ENCODE measurements around the gene THOC1. TPM values are rescaled to one million over a fixed set of nuclear protein-coding genes. Genes with fewer than 3 reads are reported as not detected.

Gene THOC1
- total and polyA plus RNA-seq, 10 donors: 32.7 to 91.9 (median 52.4) TPM

DNA sequence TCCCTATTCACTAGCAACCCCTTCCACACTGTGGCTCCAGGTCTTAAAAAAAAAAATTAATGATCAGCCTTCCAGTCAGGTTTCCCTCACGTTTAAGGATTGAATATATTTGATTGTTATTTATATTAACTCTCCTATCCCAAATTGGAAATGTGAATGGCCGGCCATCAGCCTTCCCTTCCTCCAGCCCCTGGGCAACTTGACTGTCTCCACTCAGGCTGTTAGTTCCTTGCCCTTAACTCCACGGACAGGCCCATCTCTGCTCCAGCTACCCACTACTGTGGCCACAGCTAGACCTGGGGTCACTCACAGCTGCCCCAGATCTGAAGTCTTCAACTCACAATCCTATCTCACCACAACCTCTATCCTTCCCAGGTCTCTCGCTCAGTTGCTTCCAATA is 39.9 kb downstream of the THOC1 start:
- H3K36me3 ChIP-seq: peaks cover 0 to 74% (median 28%) of the 10 kb centered on the region in 6 donors
- DNase-seq: no peak
- no peak overlapping the region for H3K4me3 ChIP-seq
- no peaks in the 10 kb centered on the region for H3K27me3 ChIP-seq (replicated peaks in 1 of 7)
- intact Hi-C loops (cut with DNase I; ENCODE audit: low total_unique reads): no loop called here
- H3K4me1 ChIP-seq: no peaks in the 10 kb centered on the region
- no peak overlapping the region for H3K27ac ChIP-seq
- 91 to 97% (median 94%) methylated on average over 4 of the region's 4 CpGs for WGBS, 5 donors
- no peaks in the 10 kb centered on the region for H3K9me3 ChIP-seq
- TF ChIP-seq POLR2AphosphoS5 (IDR thresholded peaks at IDR 0.05): no peak
- no peak for TF ChIP-seq POLR2A (IDR thresholded peaks at IDR 0.05)
- TF ChIP-seq, protein P1, sequence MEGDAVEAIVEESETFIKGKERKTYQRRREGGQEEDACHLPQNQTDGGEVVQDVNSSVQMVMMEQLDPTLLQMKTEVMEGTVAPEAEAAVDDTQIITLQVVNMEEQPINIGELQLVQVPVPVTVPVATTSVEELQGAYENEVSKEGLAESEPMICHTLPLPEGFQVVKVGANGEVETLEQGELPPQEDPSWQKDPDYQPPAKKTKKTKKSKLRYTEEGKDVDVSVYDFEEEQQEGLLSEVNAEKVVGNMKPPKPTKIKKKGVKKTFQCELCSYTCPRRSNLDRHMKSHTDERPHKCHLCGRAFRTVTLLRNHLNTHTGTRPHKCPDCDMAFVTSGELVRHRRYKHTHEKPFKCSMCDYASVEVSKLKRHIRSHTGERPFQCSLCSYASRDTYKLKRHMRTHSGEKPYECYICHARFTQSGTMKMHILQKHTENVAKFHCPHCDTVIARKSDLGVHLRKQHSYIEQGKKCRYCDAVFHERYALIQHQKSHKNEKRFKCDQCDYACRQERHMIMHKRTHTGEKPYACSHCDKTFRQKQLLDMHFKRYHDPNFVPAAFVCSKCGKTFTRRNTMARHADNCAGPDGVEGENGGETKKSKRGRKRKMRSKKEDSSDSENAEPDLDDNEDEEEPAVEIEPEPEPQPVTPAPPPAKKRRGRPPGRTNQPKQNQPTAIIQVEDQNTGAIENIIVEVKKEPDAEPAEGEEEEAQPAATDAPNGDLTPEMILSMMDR (IDR thresholded peaks at IDR 0.05 in 8 of 11, conservative IDR thresholded peaks at IDR 0.05 in 3 of 11): no peak

DNA sequence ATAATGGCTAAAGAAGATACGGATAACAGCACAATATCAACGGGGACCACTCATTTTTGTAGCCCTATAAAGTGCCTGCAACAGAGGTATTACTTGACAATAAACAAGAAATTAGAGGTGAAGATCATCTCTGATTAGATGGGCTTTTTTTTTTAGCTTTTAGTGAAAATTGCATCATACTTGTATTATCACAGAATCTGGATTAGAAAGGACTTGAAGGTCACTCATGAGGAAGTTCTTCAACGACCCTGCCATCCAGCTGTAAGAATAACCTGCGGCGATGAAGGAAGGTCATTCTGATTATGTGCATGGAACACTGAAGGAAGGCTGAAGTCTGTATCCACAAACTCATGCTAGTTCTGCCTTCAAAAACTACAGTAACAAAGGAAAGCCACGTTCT is 40.5 kb downstream of the THOC1 start:
- H3K36me3 ChIP-seq: peaks cover 0 to 80% (median 32%) of the 10 kb centered on the region in 6 donors
- H3K9me3 ChIP-seq: no peaks in the 10 kb centered on the region
- no peak for DNase-seq
- no peaks in the 10 kb centered on the region for H3K27me3 ChIP-seq (replicated peaks in 1 of 7)
- no peaks in the 10 kb centered on the region for H3K4me1 ChIP-seq
- H3K4me3 ChIP-seq: no peak overlapping the region
- no peak overlapping the region for H3K27ac ChIP-seq
- 83 to 93% (median 90%) methylated on average over 6 of the region's 6 CpGs for WGBS, 5 donors
- no peak for TF ChIP-seq POLR2A (IDR thresholded peaks at IDR 0.05)
- intact Hi-C loops (cut with DNase I; ENCODE audit: low total_unique reads): no loop called here

DNA sequence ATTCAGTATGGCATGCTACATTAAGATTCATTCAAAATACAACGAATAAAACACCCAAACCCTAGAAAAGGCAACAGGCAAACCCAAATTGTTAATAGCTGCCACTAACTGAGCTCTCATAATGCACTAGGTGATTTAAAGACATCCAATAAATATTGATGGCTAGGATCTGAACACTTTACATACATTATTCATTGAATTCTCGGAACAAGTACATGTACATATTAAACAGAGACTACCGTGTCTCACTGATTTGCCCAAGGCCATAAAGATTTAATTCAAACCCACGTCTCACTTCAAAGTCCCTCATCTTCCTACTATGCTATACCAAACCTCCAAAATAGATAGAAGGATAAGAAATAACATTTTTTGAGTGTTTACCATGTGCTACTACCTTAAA is 42.1 kb downstream of the THOC1 start:
- peaks cover 0 to 87% (median 39%) of the 10 kb centered on the region in 6 donors for H3K36me3 ChIP-seq
- H3K4me1 ChIP-seq: no peaks in the 10 kb centered on the region
- TF ChIP-seq POLR2AphosphoS5 (IDR thresholded peaks at IDR 0.05): no peak
- TF ChIP-seq POLR2A (IDR thresholded peaks at IDR 0.05): no peak
- TF ChIP-seq, protein P1 (IDR thresholded peaks at IDR 0.05 in 8 of 11, conservative IDR thresholded peaks at IDR 0.05 in 3 of 11): no peak
- DNase-seq: no peak
- intact Hi-C loops (cut with DNase I; ENCODE audit: low total_unique reads): no loop called here
- WGBS, 5 donors: 85 to 98% (median 95%) methylated on average over 4 of the region's 4 CpGs
- H3K27ac ChIP-seq: no peak overlapping the region
- no peaks in the 10 kb centered on the region for H3K9me3 ChIP-seq
- no peaks in the 10 kb centered on the region for H3K27me3 ChIP-seq (replicated peaks in 1 of 7)
- H3K4me3 ChIP-seq: no peak overlapping the region

DNA sequence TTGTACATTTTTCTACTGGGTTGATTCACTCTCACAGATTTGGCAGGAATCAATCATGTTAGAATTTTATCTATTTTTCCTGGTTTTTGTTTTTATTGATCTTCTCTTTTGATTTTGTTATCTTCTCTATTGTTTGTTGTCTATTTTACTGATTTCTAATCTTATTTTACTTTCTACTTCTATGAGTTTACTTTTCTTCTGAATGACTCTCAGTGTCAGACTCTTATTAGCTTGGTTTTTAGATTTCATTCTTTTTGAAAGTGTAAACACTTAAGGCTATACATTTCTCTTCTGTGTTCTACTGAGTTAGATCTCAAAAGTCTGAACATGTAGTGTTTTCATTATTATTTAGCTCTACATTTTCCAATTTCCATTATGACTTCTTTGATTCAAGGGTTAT is 47.1 kb downstream of the THOC1 start:
- H3K27ac ChIP-seq: no peak overlapping the region
- H3K4me3 ChIP-seq: no peak overlapping the region
- intact Hi-C loops (cut with DNase I; ENCODE audit: low total_unique reads): no loop called here
- no peaks in the 10 kb centered on the region for H3K9me3 ChIP-seq
- peaks cover 0 to 93% (median 66%) of the 10 kb centered on the region in 6 donors for H3K36me3 ChIP-seq
- DNase-seq: no peak
- TF ChIP-seq POLR2AphosphoS5 (IDR thresholded peaks at IDR 0.05) (no peak), POLR2A (IDR thresholded peaks at IDR 0.05) (no peak)
- TF ChIP-seq, protein P1 (IDR thresholded peaks at IDR 0.05 in 8 of 11, conservative IDR thresholded peaks at IDR 0.05 in 3 of 11): no peak
- no peaks in the 10 kb centered on the region for H3K27me3 ChIP-seq (replicated peaks in 1 of 7)
- no peaks in the 10 kb centered on the region for H3K4me1 ChIP-seq

All from spleen (tissue), 11 donors.